Progenitor cell of endocrine pancreas (in vitro differentiated cells): Measurements from ENCODE around the gene PHLDB1. TPM values are rescaled to one million over a fixed set of nuclear protein-coding genes. Genes with fewer than 3 reads are reported as not detected.

Experiments used
- DNase-seq: peaks from one replicate; pipeline ENCODE4 v3.0.0; 2021; ENCODE audit warnings: low spot score; ENCODE audit not compliant: unreplicated experiment
- H3K27ac Mint-ChIP-seq: 2 replicates; pipeline ENCODE4 v1.8.0; 2021; ENCODE audit warnings: mild to moderate bottlenecking, moderate library complexity, mixed read lengths
- H3K27me3 Mint-ChIP-seq: 2 replicates; pipeline ENCODE4 v1.8.0; 2021; ENCODE audit warnings: mixed read lengths
- H3K36me3 Mint-ChIP-seq: 2 replicates; pipeline ENCODE4 v1.8.0; 2022; ENCODE audit warnings: mixed read lengths; ENCODE audit not compliant: insufficient read depth
- H3K4me1 Mint-ChIP-seq: 2 replicates; pipeline ENCODE4 v1.8.0; 2021; ENCODE audit warnings: low read depth, mixed read lengths
- H3K4me3 Mint-ChIP-seq: 2 replicates; pipeline ENCODE4 v1.8.0; 2021; ENCODE audit warnings: low read depth, mild to moderate bottlenecking, moderate library complexity, mixed read lengths
- H3K9me3 Mint-ChIP-seq: 2 replicates; pipeline ENCODE4 v1.8.0; 2021; ENCODE audit warnings: low read depth, mixed read lengths
- total RNA-seq: library from RNA; stranded (reverse); gene quantifications from 2 replicates; pipeline ENCODE4 v1.2.1, GENCODE V29; 2021
- TF ChIP-seq, protein P1 (sequence below): fragments of 200-600 bp; sonication (generic); IDR thresholded peaks from one replicate; pipeline ENCODE4 v1.5.0; 2021; ENCODE audit warnings: antibody characterized with exemption, mild to moderate bottlenecking; ENCODE audit not compliant: unreplicated experiment

The PHLDB1 gene
- total RNA-seq, 1 donor from 2014 or later = 110 TPM

DNA sequence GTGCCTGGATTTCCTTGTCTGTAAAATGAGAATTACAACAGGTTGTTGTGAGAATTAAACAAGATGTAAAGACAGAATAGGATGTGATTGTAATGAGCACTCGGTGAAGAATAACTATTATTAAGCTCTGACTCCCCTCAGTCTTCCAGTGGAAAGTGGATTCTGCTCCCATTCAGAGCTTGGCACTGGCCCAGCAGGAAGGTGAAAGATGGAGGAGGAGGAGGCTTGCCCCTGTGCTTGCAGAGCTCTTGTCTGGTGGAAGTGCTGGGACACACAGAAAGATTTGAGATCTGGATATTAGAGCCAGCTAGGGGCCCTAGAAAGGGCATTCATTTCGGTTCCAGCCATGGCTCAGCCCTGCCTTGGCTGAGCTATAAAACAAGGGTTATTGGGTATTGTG is 28.2 kb downstream of the PHLDB1 start:
- Mint-ChIP-seq H3K9me3 (no peaks in the 10 kb centered on the region), H3K4me3 (peak overlapping the region; percentile 66), H3K27ac (peak overlapping the region; percentile 71), H3K4me1 (peaks cover 19% of the 10 kb centered on the region), H3K27me3 (no peaks in the 10 kb centered on the region), H3K36me3 (peaks cover 25% of the 10 kb centered on the region)
- DNase-seq = no peak
- TF ChIP-seq, protein P1, sequence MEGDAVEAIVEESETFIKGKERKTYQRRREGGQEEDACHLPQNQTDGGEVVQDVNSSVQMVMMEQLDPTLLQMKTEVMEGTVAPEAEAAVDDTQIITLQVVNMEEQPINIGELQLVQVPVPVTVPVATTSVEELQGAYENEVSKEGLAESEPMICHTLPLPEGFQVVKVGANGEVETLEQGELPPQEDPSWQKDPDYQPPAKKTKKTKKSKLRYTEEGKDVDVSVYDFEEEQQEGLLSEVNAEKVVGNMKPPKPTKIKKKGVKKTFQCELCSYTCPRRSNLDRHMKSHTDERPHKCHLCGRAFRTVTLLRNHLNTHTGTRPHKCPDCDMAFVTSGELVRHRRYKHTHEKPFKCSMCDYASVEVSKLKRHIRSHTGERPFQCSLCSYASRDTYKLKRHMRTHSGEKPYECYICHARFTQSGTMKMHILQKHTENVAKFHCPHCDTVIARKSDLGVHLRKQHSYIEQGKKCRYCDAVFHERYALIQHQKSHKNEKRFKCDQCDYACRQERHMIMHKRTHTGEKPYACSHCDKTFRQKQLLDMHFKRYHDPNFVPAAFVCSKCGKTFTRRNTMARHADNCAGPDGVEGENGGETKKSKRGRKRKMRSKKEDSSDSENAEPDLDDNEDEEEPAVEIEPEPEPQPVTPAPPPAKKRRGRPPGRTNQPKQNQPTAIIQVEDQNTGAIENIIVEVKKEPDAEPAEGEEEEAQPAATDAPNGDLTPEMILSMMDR = no peak

DNA sequence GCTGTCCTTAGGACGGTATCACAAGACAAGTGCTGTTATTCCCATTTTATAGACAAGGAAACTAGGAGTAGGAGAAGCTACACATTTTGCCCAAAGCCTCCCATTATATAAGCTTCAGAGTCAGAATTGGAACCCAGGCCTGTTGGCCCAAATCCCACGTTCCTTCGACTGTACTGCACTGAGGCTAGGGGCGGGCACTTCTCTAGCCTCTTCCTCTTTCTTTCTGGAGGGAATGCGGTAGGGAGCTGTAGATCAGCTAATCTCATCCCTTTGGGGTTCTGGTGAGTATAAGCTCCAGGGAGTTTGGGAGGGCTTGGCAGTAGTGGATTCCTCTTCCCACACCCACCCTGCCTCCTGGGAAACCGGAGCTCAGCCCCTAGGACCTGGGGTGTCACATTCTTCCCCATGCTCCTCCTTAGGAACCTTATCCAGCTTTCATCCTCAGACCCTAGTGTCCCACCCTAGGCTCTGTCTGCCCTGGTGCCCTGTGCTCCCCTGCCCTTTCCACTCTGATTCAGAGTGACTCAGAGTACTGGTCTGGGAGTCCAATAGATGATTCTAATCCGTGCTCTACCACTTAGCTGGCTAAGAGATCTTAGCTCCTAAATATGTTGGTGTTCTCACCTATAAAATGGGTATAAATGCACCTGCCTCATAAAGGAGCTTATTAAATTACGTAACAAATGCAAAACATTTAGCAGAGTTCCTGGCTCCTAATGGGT is 29.3 kb downstream of the PHLDB1 start:
- DNase-seq = no peak
- H3K4me1 Mint-ChIP-seq = peaks cover 19% of the 10 kb centered on the region
- H3K27ac Mint-ChIP-seq = no peak overlapping the region
- H3K9me3 Mint-ChIP-seq = no peaks in the 10 kb centered on the region
- H3K27me3 Mint-ChIP-seq = no peaks in the 10 kb centered on the region
- TF ChIP-seq, protein P1 = no peak
- peaks cover 23% of the 10 kb centered on the region for H3K36me3 Mint-ChIP-seq
- no peak overlapping the region for H3K4me3 Mint-ChIP-seq

DNA sequence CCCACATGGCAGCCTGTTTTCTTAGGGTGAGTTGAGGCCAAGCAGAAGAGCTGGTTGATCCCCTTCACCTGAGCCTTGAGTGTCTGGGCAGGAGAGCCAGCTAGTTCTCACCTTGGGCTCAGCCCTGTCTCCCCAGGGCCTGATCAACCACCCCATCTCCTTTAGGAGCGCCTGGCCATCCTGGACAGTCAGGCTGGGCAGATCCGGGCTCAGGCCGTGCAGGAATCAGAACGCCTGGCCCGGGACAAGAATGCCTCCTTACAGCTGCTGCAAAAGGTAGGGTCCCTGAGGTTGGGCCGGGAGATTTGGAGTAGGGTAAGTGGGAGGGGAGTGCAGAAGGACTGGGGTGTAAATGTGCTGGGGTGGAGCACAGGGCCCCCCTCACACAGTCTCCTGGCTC is 31.3 kb downstream of the PHLDB1 start:
- no peak for DNase-seq
- peaks cover 19% of the 10 kb centered on the region for H3K4me1 Mint-ChIP-seq
- no peaks in the 10 kb centered on the region for H3K9me3 Mint-ChIP-seq
- TF ChIP-seq, protein P1 = no peak
- H3K27me3 Mint-ChIP-seq = no peaks in the 10 kb centered on the region
- no peak overlapping the region for H3K4me3 Mint-ChIP-seq
- H3K27ac Mint-ChIP-seq = no peak overlapping the region
- H3K36me3 Mint-ChIP-seq = peaks cover 20% of the 10 kb centered on the region

DNA sequence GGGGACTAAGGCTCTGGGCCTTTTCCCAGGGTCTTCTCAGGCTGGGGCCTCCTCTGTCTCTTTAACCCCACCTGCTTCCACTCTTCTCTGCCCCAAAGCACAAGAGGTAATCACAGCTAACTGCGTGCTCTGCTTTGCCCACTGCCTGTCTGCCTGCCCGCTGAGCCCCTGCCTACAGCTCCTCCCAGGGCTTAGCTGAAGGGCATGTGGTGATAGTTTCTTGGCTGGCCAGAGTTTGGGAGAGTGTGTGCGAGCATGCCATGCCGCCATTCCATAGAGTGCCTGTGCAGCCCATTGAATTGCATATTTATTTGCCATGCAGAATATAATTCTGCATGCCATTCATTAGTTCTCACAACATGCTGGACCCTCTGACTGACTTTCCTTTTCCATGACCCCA is 32.5 kb downstream of the PHLDB1 start:
- Mint-ChIP-seq H3K27ac (no peak overlapping the region), H3K27me3 (no peaks in the 10 kb centered on the region), H3K9me3 (no peaks in the 10 kb centered on the region), H3K4me1 (peaks cover 11% of the 10 kb centered on the region), H3K4me3 (no peak overlapping the region), H3K36me3 (peaks cover 24% of the 10 kb centered on the region)
- DNase-seq = no peak
- TF ChIP-seq, protein P1 = no peak

DNA sequence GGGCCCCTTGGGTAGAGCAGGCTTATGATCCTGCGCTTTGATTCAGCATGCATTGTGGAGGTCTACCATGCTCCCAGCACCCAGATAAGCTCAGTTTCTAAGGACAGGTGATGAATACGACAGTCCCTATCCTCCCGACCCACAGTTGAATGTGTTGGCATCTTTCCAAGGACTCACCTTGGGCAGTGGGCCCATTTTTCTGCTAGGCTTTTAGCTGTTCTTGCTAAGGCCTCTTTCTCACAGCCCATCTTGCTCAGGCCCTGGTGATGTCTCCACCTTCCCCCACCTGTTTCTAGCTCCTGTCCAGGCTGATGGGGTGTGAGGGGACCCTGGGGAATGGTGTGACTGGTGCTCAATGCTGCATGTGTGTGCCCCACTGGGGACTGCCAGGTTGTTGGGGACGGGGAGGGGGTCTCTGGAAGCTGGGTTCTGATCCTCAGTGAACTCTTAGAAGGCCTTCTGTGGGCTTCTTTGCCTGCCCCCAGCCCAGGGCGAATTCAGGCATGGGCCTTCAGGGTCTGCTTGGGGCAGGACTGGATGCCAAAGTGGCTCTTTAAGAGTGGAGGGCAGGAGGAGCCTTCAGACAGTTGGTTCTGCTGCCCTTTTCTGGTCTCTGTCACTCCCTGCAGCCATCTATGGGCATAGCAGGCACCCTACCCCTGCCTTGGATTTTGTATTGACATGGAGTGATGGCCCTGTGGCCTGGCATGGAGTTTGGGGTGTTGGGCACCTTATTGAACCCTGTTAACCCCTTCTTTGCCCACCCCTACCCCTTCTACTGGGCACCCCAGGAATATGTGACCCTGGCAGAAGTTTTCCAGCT is 33.1 kb downstream of the PHLDB1 start:
- no peak overlapping the region for H3K4me3 Mint-ChIP-seq
- H3K4me1 Mint-ChIP-seq = peaks cover 5% of the 10 kb centered on the region
- H3K9me3 Mint-ChIP-seq = no peaks in the 10 kb centered on the region
- H3K36me3 Mint-ChIP-seq = peaks cover 23% of the 10 kb centered on the region
- no peak for DNase-seq
- H3K27me3 Mint-ChIP-seq = no peaks in the 10 kb centered on the region
- TF ChIP-seq, protein P1 = no peak
- no peak overlapping the region for H3K27ac Mint-ChIP-seq
